Brain microvascular endothelial cell (primary cell): ENCODE measurements around the gene ZBTB11.

Experiments
- DNase-seq: peaks from one replicate; pipeline ENCODE4 v3.0.0-alpha.2; 2020
- H3K27ac ChIP-seq: fragments of 250-450 bp; sonication (Bioruptor Pico); 2 replicates; pipeline ENCODE4 v1.5.1; 2020; ENCODE audit warnings: mild to moderate bottlenecking, moderate library complexity
- H3K27me3 ChIP-seq: fragments of 250-450 bp; sonication (Bioruptor Pico); replicated peaks from 2 replicates; pipeline ENCODE4 v1.5.1; 2020; ENCODE audit warnings: mild to moderate bottlenecking
- H3K36me3 ChIP-seq: fragments of 250-450 bp; sonication (Bioruptor Pico); replicated peaks from 2 replicates; pipeline ENCODE4 v1.5.1; 2020; ENCODE audit warnings: mild to moderate bottlenecking
- H3K4me3 ChIP-seq: 2 replicates; pipeline ENCODE4 v1.5.1; 2011; ENCODE audit warnings: low read depth, mild to moderate bottlenecking, control low read depth, low read length, moderate library complexity
- in situ Hi-C: cut with HindIII; loops from 2 replicates; pipeline ENCODE4 v1.10.0; 2017; ENCODE audit warnings: low sequenced_read_pairs, low pct_ligation_motif_present
- TF ChIP-seq, protein P1 (sequence below): IDR thresholded peaks from 2 replicates; pipeline ENCODE4 v1.5.1; 2011; ENCODE audit warnings: low read depth, mild to moderate bottlenecking, moderate library complexity, low read length, control low read depth, inconsistent platforms; ENCODE audit errors: missing control alignments

Gene ZBTB11

DNA sequence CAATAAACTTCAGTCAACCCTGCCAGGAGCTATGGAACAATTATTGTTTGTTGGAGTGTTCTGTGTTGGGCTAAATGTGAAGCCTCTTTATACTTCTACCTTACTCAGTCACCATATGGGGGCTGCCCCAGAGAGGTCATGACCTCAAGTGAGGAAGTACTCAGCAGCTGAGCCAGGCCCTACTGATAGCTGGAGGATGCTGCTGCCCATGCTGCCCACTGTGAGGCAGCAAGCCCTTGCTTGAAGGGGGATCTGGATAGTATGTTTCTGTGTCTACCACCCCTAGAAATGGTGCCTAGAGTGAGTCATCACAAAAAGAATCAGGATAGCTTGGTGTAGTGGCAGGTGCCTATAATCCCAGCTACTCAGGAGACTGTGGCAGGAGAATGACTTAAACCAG lies 14.0 kb upstream of the ZBTB11 start:
- H3K36me3 ChIP-seq, result peaks cover 3% of the 10 kb centered on the region
- no peak for DNase-seq
- H3K27ac ChIP-seq, result no peak overlapping the region
- in situ Hi-C loops, result no loop called here
- TF ChIP-seq, protein P1, sequence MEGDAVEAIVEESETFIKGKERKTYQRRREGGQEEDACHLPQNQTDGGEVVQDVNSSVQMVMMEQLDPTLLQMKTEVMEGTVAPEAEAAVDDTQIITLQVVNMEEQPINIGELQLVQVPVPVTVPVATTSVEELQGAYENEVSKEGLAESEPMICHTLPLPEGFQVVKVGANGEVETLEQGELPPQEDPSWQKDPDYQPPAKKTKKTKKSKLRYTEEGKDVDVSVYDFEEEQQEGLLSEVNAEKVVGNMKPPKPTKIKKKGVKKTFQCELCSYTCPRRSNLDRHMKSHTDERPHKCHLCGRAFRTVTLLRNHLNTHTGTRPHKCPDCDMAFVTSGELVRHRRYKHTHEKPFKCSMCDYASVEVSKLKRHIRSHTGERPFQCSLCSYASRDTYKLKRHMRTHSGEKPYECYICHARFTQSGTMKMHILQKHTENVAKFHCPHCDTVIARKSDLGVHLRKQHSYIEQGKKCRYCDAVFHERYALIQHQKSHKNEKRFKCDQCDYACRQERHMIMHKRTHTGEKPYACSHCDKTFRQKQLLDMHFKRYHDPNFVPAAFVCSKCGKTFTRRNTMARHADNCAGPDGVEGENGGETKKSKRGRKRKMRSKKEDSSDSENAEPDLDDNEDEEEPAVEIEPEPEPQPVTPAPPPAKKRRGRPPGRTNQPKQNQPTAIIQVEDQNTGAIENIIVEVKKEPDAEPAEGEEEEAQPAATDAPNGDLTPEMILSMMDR, result no peak
- no peaks in the 10 kb centered on the region for H3K27me3 ChIP-seq
- H3K4me3 ChIP-seq, result no peak overlapping the region

DNA sequence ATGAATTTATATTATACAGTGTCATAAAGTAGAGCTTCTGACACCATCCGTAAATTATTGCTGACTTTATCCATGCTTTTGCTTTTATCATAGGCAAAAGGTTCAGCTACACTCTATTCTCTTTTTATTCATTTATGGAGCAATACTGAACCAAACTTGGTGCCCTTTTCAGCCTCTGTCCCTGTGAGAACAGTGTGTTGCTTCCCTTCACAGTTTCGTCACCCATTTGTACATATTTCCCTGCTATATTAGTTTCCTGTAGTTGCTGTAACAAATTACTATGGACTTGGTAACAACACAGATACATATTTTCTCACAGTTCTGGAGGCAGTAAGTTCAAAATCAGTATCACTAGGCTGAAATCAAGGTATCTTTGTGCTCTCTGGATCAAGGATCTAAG lies 12.4 kb upstream of the ZBTB11 start:
- in situ Hi-C loops, result no loop called here
- Histone ChIP-seq H3K27ac (no peak overlapping the region), H3K27me3 (no peaks in the 10 kb centered on the region), H3K36me3 (peaks cover 17% of the 10 kb centered on the region), H3K4me3 (no peak overlapping the region)
- TF ChIP-seq, protein P1, result no peak
- no peak for DNase-seq

DNA sequence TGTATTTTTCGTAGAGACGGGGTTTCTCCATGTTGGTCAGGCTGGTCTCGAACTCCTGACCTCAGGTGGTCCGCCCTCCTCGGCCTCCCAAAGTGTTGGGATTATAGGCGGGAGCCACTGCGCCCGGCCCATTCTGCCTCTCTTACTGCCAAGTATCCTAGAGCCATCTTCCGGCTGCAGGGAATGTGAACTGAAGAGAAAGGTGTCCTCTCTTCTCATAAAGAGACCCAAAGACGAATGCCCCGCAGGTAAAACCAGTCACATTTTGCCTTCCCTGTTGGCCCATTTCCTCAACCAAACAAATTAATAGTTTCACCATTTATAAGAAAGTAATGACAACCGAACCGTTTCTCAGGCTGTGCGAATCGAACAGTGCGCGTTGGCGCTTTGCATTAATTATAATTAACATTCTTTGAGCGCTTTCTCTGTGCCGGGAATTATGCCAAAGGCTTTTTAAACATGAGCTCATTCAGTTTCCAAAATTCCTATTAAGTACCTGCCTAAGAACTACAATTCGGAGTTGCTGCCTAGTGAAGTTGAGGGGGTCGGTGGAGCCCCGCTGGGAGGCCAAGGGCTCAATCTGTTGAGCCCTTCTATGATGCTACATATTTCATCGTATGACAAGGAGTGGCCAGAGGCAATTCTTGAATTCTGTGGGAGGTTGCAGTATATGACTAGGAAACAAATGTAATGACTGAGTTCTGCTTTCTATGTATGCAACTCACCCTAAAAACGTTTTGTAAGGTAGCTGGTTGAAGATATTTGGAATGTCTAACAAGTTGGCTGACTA lies 10.4 kb upstream of the ZBTB11 start:
- H3K4me3 ChIP-seq, result peak overlapping the region; percentile 98
- peaks cover 34% of the 10 kb centered on the region for H3K36me3 ChIP-seq
- in situ Hi-C loops, result no loop called here
- H3K27ac ChIP-seq, result peak overlapping the region; percentile 94
- TF ChIP-seq, protein P1, result no peak
- DNase-seq, result no peak
- H3K27me3 ChIP-seq, result no peaks in the 10 kb centered on the region

- DNase-seq, result no peak
- TF ChIP-seq, protein P1, result no peak
- H3K4me3 ChIP-seq, result peak overlapping the region; percentile 98
- in situ Hi-C loops, result no loop called here
- peaks cover 48% of the 10 kb centered on the region for H3K36me3 ChIP-seq
- H3K27me3 ChIP-seq, result no peaks in the 10 kb centered on the region
- H3K27ac ChIP-seq, result peak overlapping the region; percentile 94
These were observed 9.0 kb upstream of the ZBTB11 start for GRCh38 chr3:101685870-101686307.

- Histone ChIP-seq H3K27ac (peak overlapping the region; percentile 94), H3K36me3 (peaks cover 57% of the 10 kb centered on the region)
- in situ Hi-C loops, result no loop called here
These were observed 8.1 kb upstream of the ZBTB11 start for GRCh38 chr3:101685050-101685400.

More at GRCh38 chr3:101685050-101685400, 8.1 kb upstream of the ZBTB11 start:
- TF ChIP-seq, protein P1, result no peak
- peak overlapping the region; percentile 98 for H3K4me3 ChIP-seq
- no peaks in the 10 kb centered on the region for H3K27me3 ChIP-seq
- no peak for DNase-seq
